Calu3 (cell line): Measurements from ENCODE around the gene DENND5A. TPM values are rescaled to one million over a fixed set of nuclear protein-coding genes. Genes with fewer than 3 reads are reported as not detected.

Source experiments
- BruUV-seq: library from RNA; stranded (reverse); fragments of 400-500 nt; replicated peaks from 2 replicates; lab custom pipeline; 2021; lab: Mats Ljungman, UMichigan
- CTCF ChIA-PET: fragments of 300-600 bp; sonication (Branson Sonifier 250); formaldehyde crosslinking; loops from one replicate; lab custom pipeline; 2022; ENCODE audit warnings: antibody characterized with exemption; lab: Charles Lee
- DNase-seq: peaks from one replicate; pipeline ENCODE4 v3.0.0; 2022
- H3K27ac Mint-ChIP-seq: one replicate; pipeline ENCODE4 v1.8.0; 2022; ENCODE audit warnings: mixed read lengths; ENCODE audit not compliant: unreplicated experiment
- H3K27me3 Mint-ChIP-seq: one replicate; pipeline ENCODE4 v1.8.0; 2022; ENCODE audit warnings: mixed read lengths; ENCODE audit not compliant: unreplicated experiment
- H3K36me3 Mint-ChIP-seq: one replicate; pipeline ENCODE4 v1.8.0; 2022; ENCODE audit warnings: mild to moderate bottlenecking, moderate library complexity, mixed read lengths; ENCODE audit not compliant: insufficient read depth, unreplicated experiment
- H3K4me1 Mint-ChIP-seq: one replicate; pipeline ENCODE4 v1.8.0; 2022; ENCODE audit warnings: mild to moderate bottlenecking, low read depth, mixed read lengths; ENCODE audit not compliant: unreplicated experiment
- H3K4me3 Mint-ChIP-seq: one replicate; pipeline ENCODE4 v1.8.0; 2022; ENCODE audit warnings: mild to moderate bottlenecking, low read depth, moderate library complexity, mixed read lengths; ENCODE audit not compliant: unreplicated experiment
- H3K9me3 Mint-ChIP-seq: one replicate; pipeline ENCODE4 v1.8.0; 2022; ENCODE audit warnings: low read depth, mixed read lengths; ENCODE audit not compliant: unreplicated experiment
- CTCF ChIP-seq: fragments of 200-600 bp; IDR thresholded peaks from one replicate; pipeline ENCODE4 v1.8.0; 2022; ENCODE audit warnings: antibody characterized with exemption; ENCODE audit not compliant: unreplicated experiment
- intact Hi-C: fragments of 100-400 bp; cut with micrococcal nuclease; formaldehyde crosslinking; loops from one replicate; pipeline ENCODE4 v1.10.0; 2022; ENCODE audit not compliant: unreplicated experiment
- total RNA-seq: library from RNA; stranded (reverse); gene quantifications from 2 replicates; pipeline ENCODE4 v1.2.3, GENCODE V29; 2022

Gene DENND5A
- total RNA-seq, 1 experiment from 2014 or later: 40.0 TPM

- Mint-ChIP-seq H3K4me1 (peaks cover 13% of the 10 kb centered on the region), H3K27ac (no peak overlapping the region), H3K9me3 (no peaks in the 10 kb centered on the region), H3K27me3 (no peaks in the 10 kb centered on the region), H3K36me3 (no peaks in the 10 kb centered on the region), H3K4me3 (no peak overlapping the region)
- intact Hi-C loops: no loop called here
- TF ChIP-seq CTCF: no peak
- CTCF ChIA-PET: no interaction called here
- BruUV-seq: no TSS peak
- no peak for DNase-seq
Observed at GRCh38 chr11:9219115-9219514, 46.0 kb downstream of the DENND5A start.

GRCh38 chr11:9214765-9215164, 50.4 kb downstream of the DENND5A start:
- Mint-ChIP-seq H3K4me1 (peaks cover 25% of the 10 kb centered on the region), H3K27ac (no peak overlapping the region), H3K9me3 (no peaks in the 10 kb centered on the region), H3K4me3 (no peak overlapping the region), H3K27me3 (no peaks in the 10 kb centered on the region), H3K36me3 (no peaks in the 10 kb centered on the region)
- intact Hi-C loops: no loop called here
- no TSS peak for BruUV-seq
- DNase-seq: peak; percentile 5
- CTCF ChIA-PET: no interaction called here
- TF ChIP-seq CTCF: no peak

- peaks cover 37% of the 10 kb centered on the region for H3K4me1 Mint-ChIP-seq
- intact Hi-C loops: no loop called here
- CTCF ChIA-PET: interaction anchor here (1.3 kb wide), 1 partner anchor 73 kb away, joined by 3 read pairs; no protein-coding TSS in a partner anchor
Observed at GRCh38 chr11:9211322-9211721, 53.8 kb downstream of the DENND5A start.

GRCh38 chr11:9210922-9211320, 54.2 kb downstream of the DENND5A start:
- Mint-ChIP-seq H3K4me3 (no peak overlapping the region), H3K27ac (no peak overlapping the region), H3K27me3 (no peaks in the 10 kb centered on the region), H3K9me3 (no peaks in the 10 kb centered on the region), H3K4me1 (peaks cover 34% of the 10 kb centered on the region), H3K36me3 (no peaks in the 10 kb centered on the region)
- BruUV-seq: no TSS peak
- CTCF ChIA-PET: interaction anchor here (1.3 kb wide), 1 partner anchor 72 kb away, joined by 3 read pairs; no protein-coding TSS in a partner anchor
- intact Hi-C loops: no loop called here
- TF ChIP-seq CTCF: no peak
- no peak for DNase-seq

More at GRCh38 chr11:9211322-9211721, 53.8 kb downstream of the DENND5A start:
- BruUV-seq: no TSS peak
- no peak for TF ChIP-seq CTCF
- Mint-ChIP-seq H3K27me3 (no peaks in the 10 kb centered on the region), H3K27ac (no peak overlapping the region), H3K4me3 (no peak overlapping the region), H3K9me3 (no peaks in the 10 kb centered on the region), H3K36me3 (no peaks in the 10 kb centered on the region)
- no peak for DNase-seq
